ENCODE results near the gene SPEG. TPM values are rescaled to one million over a fixed set of nuclear protein-coding genes. Genes with fewer than 3 reads are reported as not detected.

Gene SPEG
- polyA plus RNA-seq, 1 donor (not counting 4 experiments of a cell fraction or from before 2014, with no cell fraction given): 18.8 TPM

DNA sequence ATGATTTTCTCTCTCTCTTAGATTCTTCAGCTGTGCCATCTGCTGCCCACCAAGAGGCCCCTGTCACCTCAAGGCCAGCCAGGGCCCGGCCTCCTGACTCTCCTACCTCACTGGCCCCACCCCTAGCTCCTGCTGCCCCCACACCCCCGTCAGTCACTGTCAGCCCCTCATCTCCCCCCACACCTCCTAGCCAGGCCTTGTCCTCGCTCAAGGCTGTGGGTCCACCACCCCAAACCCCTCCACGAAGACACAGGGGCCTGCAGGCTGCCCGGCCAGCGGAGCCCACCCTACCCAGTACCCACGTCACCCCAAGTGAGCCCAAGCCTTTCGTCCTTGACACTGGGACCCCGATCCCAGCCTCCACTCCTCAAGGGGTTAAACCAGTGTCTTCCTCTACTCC lies 54.7 kb downstream of the SPEG start:
- no peaks in the 10 kb centered on the region for H3K9me3 ChIP-seq (ENCODE audit: control insufficient read depth, low read depth, low read length)
- FAIRE-seq (no peak), DNase-seq (ENCODE audit: low read depth, low spot score) (no peak)
- no peak overlapping the region for H2AFZ ChIP-seq (ENCODE audit: control insufficient read depth, low read length)
- TF ChIP-seq EZH2 (IDR thresholded peaks at IDR 0.05; ENCODE audit: low read length): no peak
- TF ChIP-seq, protein P1, sequence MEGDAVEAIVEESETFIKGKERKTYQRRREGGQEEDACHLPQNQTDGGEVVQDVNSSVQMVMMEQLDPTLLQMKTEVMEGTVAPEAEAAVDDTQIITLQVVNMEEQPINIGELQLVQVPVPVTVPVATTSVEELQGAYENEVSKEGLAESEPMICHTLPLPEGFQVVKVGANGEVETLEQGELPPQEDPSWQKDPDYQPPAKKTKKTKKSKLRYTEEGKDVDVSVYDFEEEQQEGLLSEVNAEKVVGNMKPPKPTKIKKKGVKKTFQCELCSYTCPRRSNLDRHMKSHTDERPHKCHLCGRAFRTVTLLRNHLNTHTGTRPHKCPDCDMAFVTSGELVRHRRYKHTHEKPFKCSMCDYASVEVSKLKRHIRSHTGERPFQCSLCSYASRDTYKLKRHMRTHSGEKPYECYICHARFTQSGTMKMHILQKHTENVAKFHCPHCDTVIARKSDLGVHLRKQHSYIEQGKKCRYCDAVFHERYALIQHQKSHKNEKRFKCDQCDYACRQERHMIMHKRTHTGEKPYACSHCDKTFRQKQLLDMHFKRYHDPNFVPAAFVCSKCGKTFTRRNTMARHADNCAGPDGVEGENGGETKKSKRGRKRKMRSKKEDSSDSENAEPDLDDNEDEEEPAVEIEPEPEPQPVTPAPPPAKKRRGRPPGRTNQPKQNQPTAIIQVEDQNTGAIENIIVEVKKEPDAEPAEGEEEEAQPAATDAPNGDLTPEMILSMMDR (optimal IDR thresholded peaks at IDR 0.05 in 1 of 3, IDR thresholded peaks at IDR 0.05 in 1 of 3, conservative IDR thresholded peaks at IDR 0.05 in 1 of 3; ENCODE audit: extremely low read depth in 1 of 3, insufficient read depth in 2 of 3, low read length in 3 of 3): no peak
- H3K27me3 ChIP-seq (ENCODE audit: control insufficient read depth, extremely low read depth, insufficient read depth, low read length): peaks cover 34% of the 10 kb centered on the region
- no peaks in the 10 kb centered on the region for H3K4me1 ChIP-seq (ENCODE audit: control insufficient read depth, extremely low read depth, insufficient read depth, low read length)
- peaks cover 0 to 3% of the 10 kb centered on the region in 2 experiments for H3K36me3 ChIP-seq (ENCODE audit: control insufficient read depth in 2 of 2, extremely low read depth in 1 of 2, insufficient read depth in 2 of 2, low read length in 2 of 2)
- no peak overlapping the region for H3K4me2 ChIP-seq (ENCODE audit: control insufficient read depth, extremely low read depth, insufficient read depth, low read depth, low read length)
- H3K9me1 ChIP-seq (ENCODE audit: control insufficient read depth, extremely low read depth, insufficient read depth, low read length): no peaks in the 10 kb centered on the region
- dilution Hi-C loops (cut with MboI; ENCODE audit: extremely low pct_ligation_motif_present, low sequenced_read_pairs): no loop called here
- peaks cover 2% of the 10 kb centered on the region for H4K20me1 ChIP-seq (ENCODE audit: control insufficient read depth, extremely low read depth, insufficient read depth, low read length)
- no peak overlapping the region for H3K4me3 ChIP-seq (ENCODE audit: control insufficient read depth in 2 of 3, extremely low read depth in 1 of 3, insufficient read depth in 2 of 3, low read depth in 1 of 3, low read length in 3 of 3)
- H3K27ac ChIP-seq (ENCODE audit: control insufficient read depth, insufficient read depth, low read length): no peak overlapping the region
- no peaks in the 10 kb centered on the region for H3K79me2 ChIP-seq (ENCODE audit: control insufficient read depth, insufficient read depth, low read length)
- no peak overlapping the region for H3K9ac ChIP-seq (ENCODE audit: control insufficient read depth, extremely low read depth, insufficient read depth, low read length)

DNA sequence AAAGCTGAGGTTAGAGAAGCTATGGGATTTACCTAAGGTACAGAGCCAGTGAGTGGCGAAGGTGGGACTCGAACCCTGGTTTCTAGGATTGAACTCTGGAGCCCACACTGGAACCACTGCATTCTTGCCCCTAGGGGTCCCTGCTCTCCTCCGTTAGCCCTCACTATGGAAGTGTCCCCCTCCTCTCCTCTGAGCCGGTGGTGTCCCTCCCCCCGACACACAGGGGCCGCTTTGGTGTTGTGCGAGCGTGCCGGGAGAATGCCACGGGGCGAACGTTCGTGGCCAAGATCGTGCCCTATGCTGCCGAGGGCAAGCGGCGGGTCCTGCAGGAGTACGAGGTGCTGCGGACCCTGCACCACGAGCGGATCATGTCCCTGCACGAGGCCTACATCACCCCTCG lies 55.5 kb downstream of the SPEG start:
- H3K27me3 ChIP-seq (ENCODE audit: control insufficient read depth, extremely low read depth, insufficient read depth, low read length): peaks cover 34% of the 10 kb centered on the region
- TF ChIP-seq, protein P1 (optimal IDR thresholded peaks at IDR 0.05 in 1 of 3, IDR thresholded peaks at IDR 0.05 in 1 of 3, conservative IDR thresholded peaks at IDR 0.05 in 1 of 3; ENCODE audit: extremely low read depth in 1 of 3, insufficient read depth in 2 of 3, low read length in 3 of 3): no peak
- TF ChIP-seq EZH2 (IDR thresholded peaks at IDR 0.05; ENCODE audit: low read length): no peak
- H3K4me2 ChIP-seq (ENCODE audit: control insufficient read depth, extremely low read depth, insufficient read depth, low read depth, low read length): no peak overlapping the region
- H4K20me1 ChIP-seq (ENCODE audit: control insufficient read depth, extremely low read depth, insufficient read depth, low read length): peaks cover 3% of the 10 kb centered on the region
- no peaks in the 10 kb centered on the region for H3K9me3 ChIP-seq (ENCODE audit: control insufficient read depth, low read depth, low read length)
- no peaks in the 10 kb centered on the region for H3K79me2 ChIP-seq (ENCODE audit: control insufficient read depth, insufficient read depth, low read length)
- H3K4me3 ChIP-seq (ENCODE audit: control insufficient read depth in 2 of 3, extremely low read depth in 1 of 3, insufficient read depth in 2 of 3, low read depth in 1 of 3, low read length in 3 of 3): no peak overlapping the region
- H3K9ac ChIP-seq (ENCODE audit: control insufficient read depth, extremely low read depth, insufficient read depth, low read length): no peak overlapping the region
- H3K9me1 ChIP-seq (ENCODE audit: control insufficient read depth, extremely low read depth, insufficient read depth, low read length): no peaks in the 10 kb centered on the region
- peaks cover 0 to 3% of the 10 kb centered on the region in 2 experiments for H3K36me3 ChIP-seq (ENCODE audit: control insufficient read depth in 2 of 2, extremely low read depth in 1 of 2, insufficient read depth in 2 of 2, low read length in 2 of 2)
- dilution Hi-C loops (cut with MboI; ENCODE audit: extremely low pct_ligation_motif_present, low sequenced_read_pairs): no loop called here
- no peak for FAIRE-seq
- H2AFZ ChIP-seq (ENCODE audit: control insufficient read depth, low read length): no peak overlapping the region
- no peak for DNase-seq (ENCODE audit: low read depth, low spot score)
- H3K27ac ChIP-seq (ENCODE audit: control insufficient read depth, insufficient read depth, low read length): no peak overlapping the region
- H3K4me1 ChIP-seq (ENCODE audit: control insufficient read depth, extremely low read depth, insufficient read depth, low read length): no peaks in the 10 kb centered on the region
